HG02870 (cell line): ENCODE data around the gene POLR3C.
"Not testable (repeated sequence)": the region's sequence is repeated elsewhere in the genome, so short reads cannot be mapped to it uniquely, and the experiment has no call there.

Experiments used
- ATAC-seq: cut with Tn5 transposase; IDR thresholded peaks from one replicate; pipeline ENCODE4 v1.9.1; 2021; ENCODE audit warnings: mild to moderate bottlenecking, moderate library complexity; ENCODE audit not compliant: unreplicated experiment

POLR3C gene

DNA sequence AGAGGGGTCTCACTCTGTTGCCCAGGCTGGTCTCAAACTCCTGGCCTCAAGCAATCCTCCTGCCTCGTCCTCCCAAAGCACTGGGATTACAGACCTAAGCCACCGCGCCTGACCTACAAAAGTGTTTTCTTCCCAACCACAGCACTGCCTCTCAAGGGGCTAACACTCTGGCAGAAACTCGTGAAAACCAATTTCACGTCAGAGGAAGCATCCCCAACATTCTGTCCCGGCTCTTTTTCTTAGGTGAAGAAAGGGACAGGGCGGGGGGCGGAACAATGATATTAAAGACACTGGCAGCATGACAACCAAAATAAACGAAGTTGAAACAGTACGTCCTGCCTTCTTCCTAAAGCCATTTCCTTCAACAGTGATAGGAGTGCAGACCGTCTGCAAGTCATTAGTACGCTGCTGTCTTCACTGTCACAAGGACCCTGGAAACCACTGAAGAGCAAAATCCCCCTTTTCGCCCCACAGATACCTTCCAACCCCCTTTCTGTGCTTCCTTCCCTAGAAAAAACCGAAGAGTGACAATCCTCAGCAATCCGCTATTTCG is 1.1 kb upstream of the POLR3C start:
- not testable (repeated sequence) for ATAC-seq

DNA sequence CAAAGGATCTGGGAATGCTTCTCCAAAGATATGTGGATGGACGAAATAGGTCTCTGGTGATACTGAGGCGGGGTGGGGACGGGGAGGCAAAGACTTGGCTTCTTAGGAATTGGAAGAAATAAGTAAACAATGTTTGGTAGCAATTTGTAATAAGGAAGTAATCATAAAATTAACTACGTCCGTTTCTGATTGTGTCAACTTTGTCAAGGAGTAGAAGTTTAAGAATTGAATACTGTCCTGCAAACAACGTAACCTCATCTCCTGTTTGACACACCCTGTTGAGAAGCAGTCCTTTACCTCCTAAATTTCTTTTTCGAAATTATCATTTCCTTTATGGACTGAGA is 471 bp downstream of the POLR3C start:
- no peak for ATAC-seq

- no peak for ATAC-seq
These were observed 2.0 kb downstream of the POLR3C start for GRCh38 chr1:145826030-145826429.

DNA sequence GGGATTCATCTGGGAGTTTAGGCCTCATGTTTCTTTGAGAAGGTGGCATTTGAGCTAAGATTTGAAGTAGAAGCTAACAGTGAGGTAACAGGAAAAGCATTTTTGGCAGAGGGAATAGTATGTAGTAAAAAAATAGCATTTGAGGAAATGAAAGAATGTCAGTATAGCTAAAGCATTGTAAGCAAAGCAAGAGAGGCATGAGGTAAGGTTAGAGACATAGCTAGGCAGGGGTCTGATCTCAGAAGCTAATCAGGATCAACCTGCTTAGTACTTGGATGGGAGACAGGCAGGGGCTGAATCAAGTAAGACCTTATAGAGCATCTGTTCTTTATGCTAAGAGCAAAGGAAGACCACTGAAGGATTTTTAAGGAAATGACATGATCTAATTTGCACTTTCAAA is 4.0 kb downstream of the POLR3C start:
- no peak for ATAC-seq

DNA sequence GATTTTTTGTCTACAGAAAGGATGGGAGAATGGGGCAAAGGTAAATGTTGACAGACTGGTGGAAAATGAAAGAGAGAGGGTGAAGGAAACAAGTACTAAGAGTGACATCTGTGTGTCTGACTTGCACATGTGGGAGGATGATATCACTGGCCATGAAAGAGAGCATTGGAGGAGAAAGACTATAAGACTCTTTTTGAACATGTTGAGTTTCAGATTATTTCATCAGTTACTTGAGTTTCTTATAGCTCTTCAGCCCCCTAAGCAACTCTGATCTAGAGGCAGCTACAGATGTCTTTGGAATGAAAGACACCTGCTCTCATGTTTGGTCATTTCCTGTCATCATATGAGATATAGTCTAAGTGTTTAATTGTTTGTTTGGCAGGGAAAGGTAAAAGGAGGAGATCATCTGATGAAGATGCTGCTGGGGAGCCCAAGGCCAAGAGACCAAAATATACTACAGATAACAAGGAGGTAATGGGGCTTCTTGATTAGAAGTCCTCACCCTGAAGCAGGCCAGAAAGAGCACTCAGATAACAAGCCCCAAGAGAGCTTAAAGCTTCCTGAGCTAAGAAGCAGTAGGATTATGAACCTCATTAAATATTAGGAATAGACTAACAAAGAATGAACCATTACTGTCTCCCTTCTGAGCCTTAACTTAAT is 4.5 kb downstream of the POLR3C start:
- no peak for ATAC-seq

DNA sequence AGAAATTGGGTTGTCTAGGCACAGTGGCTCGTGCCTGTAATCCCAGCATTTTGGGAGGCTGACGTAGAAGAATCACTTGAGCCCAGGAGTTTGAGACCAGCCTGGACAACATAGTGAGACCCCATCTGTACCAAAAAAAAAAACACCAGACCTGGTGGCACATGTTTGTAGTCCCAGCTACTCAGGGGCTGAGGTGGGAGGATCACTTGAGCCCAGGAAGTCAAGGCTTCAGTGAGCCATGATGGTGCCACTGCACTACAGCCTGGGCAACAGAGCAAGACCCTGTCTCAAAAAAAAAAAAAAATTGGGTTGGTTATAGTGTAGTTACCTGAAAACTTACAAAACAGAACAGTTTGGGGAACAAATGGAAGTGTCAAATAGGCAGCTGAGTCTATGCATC is 6.8 kb downstream of the POLR3C start:
- not testable (repeated sequence) for ATAC-seq

GRCh38 chr1:145837656-145838055 is 13.7 kb downstream of the POLR3C start:
- ATAC-seq: no peak

- no peak for ATAC-seq
These were observed 19.0 kb downstream of the POLR3C start for GRCh38 chr1:145843031-145843430.

GRCh38 chr1:145845144-145845513 is 21.1 kb downstream of the POLR3C start:
- peak; percentile 77 for ATAC-seq

DNA sequence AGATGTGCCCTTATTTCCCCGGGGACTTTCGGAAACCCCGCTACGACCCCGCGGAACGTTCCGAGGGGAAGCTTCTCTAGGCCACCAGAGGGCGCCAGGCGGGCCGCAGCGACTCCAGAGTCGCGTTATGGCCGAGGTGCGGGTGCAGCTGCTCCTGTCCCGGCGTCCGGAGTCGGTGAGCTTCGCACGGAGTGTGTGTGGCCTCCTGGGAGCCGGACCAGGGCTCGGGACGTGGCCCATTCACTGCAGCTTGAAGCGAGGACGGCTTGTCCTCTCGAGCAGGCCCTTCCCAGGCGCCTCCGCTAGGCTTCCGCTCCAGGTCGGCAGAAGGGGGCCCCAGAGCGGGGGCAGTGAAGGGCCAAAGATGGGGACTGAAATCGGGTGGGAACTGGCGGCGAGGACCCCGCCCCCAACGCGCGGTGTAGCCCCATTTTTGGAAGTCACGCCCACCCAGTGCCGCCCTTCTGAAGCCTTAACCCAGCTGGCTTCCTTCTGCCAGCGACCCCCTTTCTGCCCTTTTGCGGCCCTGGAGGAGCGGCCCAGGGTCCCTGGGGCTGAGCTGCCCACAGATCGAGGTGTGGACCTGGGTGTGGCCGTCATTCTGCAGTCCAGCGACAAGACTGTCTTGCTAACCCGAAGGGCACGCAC is 21.6 kb downstream of the POLR3C start, which contains the start of gene NUDT17:
Gene NUDT17, plus strand, starts transcription at position 117 of the 648 bp plus-strand sequence. Its CDS starts 11 bp downstream, at position 128.
- peak; percentile 45 for ATAC-seq

- ATAC-seq: no peak
These were observed 22.2 kb downstream of the POLR3C start for GRCh38 chr1:145846201-145846612.

GRCh38 chr1:145847827-145848226 is 23.8 kb downstream of the POLR3C start:
- ATAC-seq: no peak

GRCh38 chr1:145849356-145850160 is 25.6 kb downstream of the POLR3C start:
- no peak for ATAC-seq

GRCh38 chr1:145855426-145855948 is 31.5 kb downstream of the POLR3C start:
- no peak for ATAC-seq

DNA sequence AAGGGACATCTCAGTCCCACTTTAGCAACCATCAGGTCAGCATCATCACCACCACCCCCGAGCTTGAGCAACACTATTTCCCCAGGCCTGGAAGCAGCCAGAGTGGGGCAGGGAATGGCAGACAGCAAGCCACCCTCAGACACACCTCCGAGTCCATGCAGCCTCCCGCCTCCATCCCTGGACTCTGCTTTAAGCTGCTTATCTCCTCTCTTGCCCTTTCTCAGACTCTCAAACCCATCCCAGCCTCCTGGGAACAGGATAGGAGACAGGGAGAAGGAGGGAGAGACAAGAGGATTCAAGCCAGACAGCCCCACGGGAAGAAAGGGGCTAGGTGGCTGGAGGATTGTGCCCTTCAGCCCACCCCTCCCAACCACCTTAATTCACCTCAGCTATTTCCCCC is 33.2 kb downstream of the POLR3C start:
- no peak for ATAC-seq

DNA sequence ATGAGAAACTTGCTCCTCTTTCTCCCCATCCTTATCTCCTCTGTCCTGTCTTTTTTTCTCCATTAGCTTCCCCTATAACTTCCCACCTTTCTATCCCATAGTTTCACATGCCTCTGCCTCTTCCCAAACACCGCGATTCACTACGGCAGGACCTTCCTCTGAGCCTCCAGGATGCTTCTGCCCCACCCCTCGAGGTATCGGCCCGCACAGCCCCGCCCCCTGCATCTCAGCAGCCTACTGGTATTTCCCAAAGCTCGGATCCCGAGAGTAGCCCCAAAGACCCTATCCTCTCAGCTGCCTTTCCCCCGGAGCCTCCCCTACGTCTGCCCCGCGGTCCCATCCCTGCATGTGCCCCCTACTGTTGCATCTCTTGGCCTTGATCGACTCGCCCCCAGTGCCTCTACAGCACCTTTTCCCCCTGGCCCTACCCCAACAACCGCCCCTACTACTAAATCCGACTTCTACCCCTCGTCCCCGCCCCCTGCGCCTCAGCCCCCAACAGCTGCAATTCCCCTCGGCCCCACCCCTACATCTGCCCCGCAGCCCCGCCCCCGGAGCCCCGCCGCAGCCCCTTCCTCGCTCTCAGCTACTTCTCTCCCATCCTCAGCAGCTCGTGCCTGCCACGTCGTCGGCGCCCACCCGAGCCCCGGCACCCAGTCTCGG is 34.4 kb downstream of the POLR3C start:
- peak; percentile 17 for ATAC-seq

DNA sequence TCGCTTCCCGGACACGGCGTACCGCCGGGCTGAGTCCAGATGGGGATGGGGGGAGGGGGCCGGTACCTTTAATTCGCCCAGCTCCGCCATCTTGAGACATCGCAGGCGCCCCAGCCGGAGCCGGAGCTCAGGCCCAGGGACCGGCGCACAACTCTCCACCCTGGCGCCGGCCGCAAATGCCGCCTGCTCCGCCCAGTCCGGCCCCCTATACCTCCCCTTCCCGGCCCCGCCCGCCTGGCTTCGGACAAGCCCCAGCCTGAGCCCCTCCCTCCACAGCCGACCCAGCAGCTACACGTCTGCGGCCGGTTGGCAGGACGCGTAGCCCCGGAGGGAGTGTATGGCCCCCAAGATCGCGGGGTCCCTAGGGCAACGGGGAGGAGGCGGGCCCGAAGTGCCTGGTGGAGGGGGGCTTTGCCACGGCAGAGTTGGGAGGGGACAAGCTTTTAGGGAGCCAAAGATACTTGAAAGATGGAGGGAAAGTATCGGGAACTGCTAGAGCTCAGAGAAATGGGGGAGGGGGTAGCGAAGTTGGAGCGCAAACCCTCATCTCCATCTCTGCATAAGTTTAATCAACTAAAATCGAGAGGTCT is 35.0 kb downstream of the POLR3C start, which contains the start of gene PIAS3:
Gene PIAS3, minus strand, starts transcription at position 181 of the 590 bp plus-strand sequence. Its CDS starts 91 bp downstream, at position 90.
- peak; percentile 84 for ATAC-seq

DNA sequence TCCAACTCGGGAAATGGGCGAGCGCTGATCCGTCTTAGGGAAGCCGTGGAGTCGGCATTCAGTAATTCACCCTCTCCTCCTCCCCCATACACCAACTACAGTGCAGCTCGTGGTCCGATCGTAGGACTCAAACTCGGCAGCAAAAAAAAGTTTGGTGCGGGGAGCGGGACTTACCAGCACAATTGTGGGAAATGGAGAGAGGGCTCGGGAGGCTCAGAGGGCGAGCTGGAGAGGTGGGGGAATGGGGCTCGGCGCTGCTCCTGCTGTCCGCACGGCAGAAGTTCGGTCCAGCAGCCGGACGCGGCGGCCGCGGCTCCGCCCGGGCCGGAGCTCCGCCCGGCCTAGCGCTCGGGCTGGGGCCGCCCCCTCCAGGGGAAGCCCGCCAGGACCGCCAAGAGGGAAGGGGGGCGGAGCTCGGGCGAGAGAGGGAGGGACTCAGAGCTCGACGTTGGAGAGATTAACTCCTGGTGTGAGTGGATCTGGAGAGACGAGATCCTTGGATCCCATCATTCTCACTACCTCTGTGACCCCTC is 35.6 kb downstream of the POLR3C start:
- peak; percentile 68 for ATAC-seq

DNA sequence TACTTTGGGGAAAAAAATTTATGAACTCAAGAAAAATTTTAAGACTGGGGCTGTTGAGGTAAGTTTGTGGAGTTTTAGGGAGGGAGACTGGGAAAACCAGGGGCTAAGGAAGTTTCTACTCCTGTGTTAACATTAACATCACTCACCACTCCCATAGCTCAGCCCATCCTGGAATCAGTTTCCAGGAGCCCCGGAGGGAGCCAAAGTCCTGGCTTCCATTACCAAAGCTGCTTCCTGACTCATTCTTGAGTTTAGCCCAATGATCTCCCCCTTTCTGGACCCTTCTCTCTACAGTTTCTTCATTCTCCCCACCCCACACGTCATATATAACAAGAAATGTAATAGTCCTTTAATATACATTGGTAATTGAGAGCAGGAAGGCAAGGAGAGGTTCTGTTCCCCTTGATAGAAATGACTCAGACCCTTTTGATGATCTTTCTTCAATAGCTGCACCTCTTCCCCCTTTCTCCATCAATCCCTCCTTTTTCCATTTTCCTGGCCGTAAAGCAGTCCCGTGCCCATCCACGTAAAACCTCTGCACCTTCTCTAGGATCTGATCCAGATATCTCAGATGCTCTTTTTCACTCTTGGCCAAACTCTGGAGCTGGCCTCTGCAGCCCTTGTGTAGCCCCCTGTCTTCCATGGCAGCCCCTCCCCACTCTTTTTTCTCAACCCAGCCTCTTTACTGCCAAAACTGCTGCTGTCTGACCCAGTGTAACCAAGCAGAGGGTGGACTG is 39.5 kb downstream of the POLR3C start:
- no peak for ATAC-seq
